Activated CD8-positive, alpha-beta memory T cell treated with anti-CD3 and anti-CD28 coated beads, Interleukin-2, amount 50 U/mL, for 1 hour (primary cell): Measurements from ENCODE around the gene AGFG1.

Experiments
- DNase-seq: peaks from one replicate; pipeline ENCODE4 v3.0.0-alpha.2; 2020; ENCODE audit errors: extremely low read depth

Gene AGFG1

GRCh38 chr2:227471924-227472264, at the start of gene AGFG1:
AGFG1 (plus strand) TSS chr2:227472156; CDS start chr2:227472422, 266 bp downstream.
- DNase-seq: peak; percentile 34

- DNase-seq: no peak
Measured at GRCh38 chr2:227423656-227424499, 48.1 kb upstream of the AGFG1 start.

GRCh38 chr2:227428731-227429285, 43.1 kb upstream of the AGFG1 start:
- DNase-seq: no peak

GRCh38 chr2:227430639-227431038, 41.3 kb upstream of the AGFG1 start:
- DNase-seq: no peak

- no peak for DNase-seq
Measured at GRCh38 chr2:227433171-227433570, 38.8 kb upstream of the AGFG1 start.

GRCh38 chr2:227436436-227437174, 35.4 kb upstream of the AGFG1 start:
- DNase-seq: no peak

- DNase-seq: no peak
Measured at GRCh38 chr2:227439214-227439613, 32.7 kb upstream of the AGFG1 start.

GRCh38 chr2:227442639-227443038, 29.3 kb upstream of the AGFG1 start:
- DNase-seq: no peak

GRCh38 chr2:227443889-227444568, 27.9 kb upstream of the AGFG1 start:
- no peak for DNase-seq

GRCh38 chr2:227447606-227448005, 24.4 kb upstream of the AGFG1 start:
- no peak for DNase-seq

GRCh38 chr2:227450311-227450841, 21.6 kb upstream of the AGFG1 start:
- DNase-seq: no peak

- no peak for DNase-seq
Measured at GRCh38 chr2:227450926-227451654, 20.9 kb upstream of the AGFG1 start.

GRCh38 chr2:227451655-227451992, 20.3 kb upstream of the AGFG1 start:
- no peak for DNase-seq

- DNase-seq: no peak
Measured at GRCh38 chr2:227453810-227454209, 18.1 kb upstream of the AGFG1 start.

GRCh38 chr2:227454323-227454860, 17.6 kb upstream of the AGFG1 start:
- DNase-seq: no peak

- DNase-seq: no peak
Measured at GRCh38 chr2:227455200-227455599, 16.8 kb upstream of the AGFG1 start.

- DNase-seq: no peak
Measured at GRCh38 chr2:227456102-227456501, 15.9 kb upstream of the AGFG1 start.

GRCh38 chr2:227456772-227457171, 15.2 kb upstream of the AGFG1 start:
- DNase-seq: no peak

GRCh38 chr2:227460070-227460485, 11.9 kb upstream of the AGFG1 start:
- peak; percentile 41 for DNase-seq

- DNase-seq: no peak
Measured at GRCh38 chr2:227460833-227461232, 11.1 kb upstream of the AGFG1 start.

GRCh38 chr2:227461811-227462461, 10.0 kb upstream of the AGFG1 start:
- no peak for DNase-seq
